Stimulated activated CD8-positive, alpha-beta memory T cell treated with anti-CD3 and anti-CD28 coated beads, Interleukin-15, amount 100 ng/mL, for 24 hours (primary cell): Measurements from ENCODE around the gene BCL7C.
"Not testable (repeated sequence)": the region's sequence is repeated elsewhere in the genome, so short reads cannot be mapped to it uniquely, and the experiment has no call there.

Experiments
- DNase-seq: peaks from one replicate; pipeline ENCODE4 v3.0.0-alpha.2; 2020; ENCODE audit warnings: low read depth

BCL7C gene

GRCh38 chr16:30894540-30895368 lies 877 bp upstream of the BCL7C start:
- DNase-seq: no peak

- DNase-seq: no peak
These were observed 497 bp downstream of the BCL7C start for GRCh38 chr16:30893417-30893743.

GRCh38 chr16:30892670-30893416 lies 1.0 kb downstream of the BCL7C start:
- DNase-seq: no peak

- not testable (repeated sequence) for DNase-seq
These were observed 2.6 kb downstream of the BCL7C start for GRCh38 chr16:30891043-30891823.

GRCh38 chr16:30889721-30890120 lies 4.2 kb downstream of the BCL7C start:
- DNase-seq: no peak

GRCh38 chr16:30888856-30889499 lies 4.9 kb downstream of the BCL7C start:
- no peak for DNase-seq

- no peak for DNase-seq
These were observed 6.0 kb downstream of the BCL7C start for GRCh38 chr16:30887927-30888326.

GRCh38 chr16:30886145-30886544 lies 7.7 kb downstream of the BCL7C start:
- no peak for DNase-seq

- no peak for DNase-seq
These were observed 8.7 kb downstream of the BCL7C start for GRCh38 chr16:30885196-30885595.

- DNase-seq: no peak
These were observed 9.1 kb downstream of the BCL7C start for GRCh38 chr16:30884760-30885159.

GRCh38 chr16:30882429-30883310 lies 11.2 kb downstream of the BCL7C start:
- no peak for DNase-seq

GRCh38 chr16:30876867-30877266 lies 17.0 kb downstream of the BCL7C start:
- no peak for DNase-seq

GRCh38 chr16:30875871-30876801 lies 17.7 kb downstream of the BCL7C start:
- DNase-seq: no peak

- DNase-seq: peak; percentile 82
These were observed 18.8 kb downstream of the BCL7C start for GRCh38 chr16:30874821-30875717.

GRCh38 chr16:30874244-30874820 lies 19.5 kb downstream of the BCL7C start:
- no peak for DNase-seq

- no peak for DNase-seq
These were observed 23.0 kb downstream of the BCL7C start for GRCh38 chr16:30870904-30871303.

- DNase-seq: no peak
These were observed 26.1 kb downstream of the BCL7C start for GRCh38 chr16:30867747-30868146.

GRCh38 chr16:30866031-30866430 lies 27.8 kb downstream of the BCL7C start:
- DNase-seq: no peak

- DNase-seq: not testable (repeated sequence)
These were observed 30.7 kb downstream of the BCL7C start for GRCh38 chr16:30863178-30863577.
